Loucy (cell line): Measurements from ENCODE around the gene KIAA0232.

Experiments used
- H2AFZ ChIP-seq: fragments of 200-600 bp; sonication (generic); 2 replicates; pipeline ENCODE4 v1.6.0; 2016; ENCODE audit warnings: antibody characterized with exemption, mild to moderate bottlenecking, low read length, moderate library complexity
- H3F3A ChIP-seq: fragments of 200-600 bp; 2 replicates; pipeline ENCODE4 v1.6.0; 2016; ENCODE audit warnings: antibody characterized with exemption, low read depth, mild to moderate bottlenecking
- H3K27me3 ChIP-seq: fragments of 200-600 bp; sonication (generic); 2 replicates; pipeline ENCODE4 v1.6.1; 2014; ENCODE audit warnings: low read length, mild to moderate bottlenecking; ENCODE audit not compliant: insufficient read depth, poor library complexity, severe bottlenecking
- H3K36me3 ChIP-seq: fragments of 200-600 bp; sonication (generic); 2 replicates; pipeline ENCODE4 v1.6.1; 2016; ENCODE audit warnings: low read length; ENCODE audit not compliant: insufficient read depth
- H3K4me1 ChIP-seq: fragments of 200-600 bp; sonication (generic); 2 replicates; pipeline ENCODE4 v1.5.1; 2014; ENCODE audit warnings: low read length, mild to moderate bottlenecking; ENCODE audit not compliant: insufficient read depth, poor library complexity, severe bottlenecking
- H3K4me2 ChIP-seq: fragments of 200-600 bp; sonication (generic); 2 replicates; pipeline ENCODE4 v1.6.0; 2014; ENCODE audit warnings: antibody characterized with exemption, low read length, low read depth, mild to moderate bottlenecking; ENCODE audit not compliant: poor library complexity, severe bottlenecking
- H3K4me3 ChIP-seq: fragments of 200-600 bp; sonication (generic); 2 replicates; pipeline ENCODE4 v1.5.1; 2014; ENCODE audit warnings: low read length, mild to moderate bottlenecking, mixed read lengths; ENCODE audit not compliant: poor library complexity, severe bottlenecking
- H3K79me2 ChIP-seq: fragments of 200-600 bp; sonication (generic); 2 replicates; pipeline ENCODE4 v1.6.1; 2014; ENCODE audit warnings: low read length; ENCODE audit not compliant: insufficient read depth
- H3K9ac ChIP-seq: fragments of 200-600 bp; sonication (generic); 2 replicates; pipeline ENCODE4 v1.6.0; 2014; ENCODE audit warnings: mild to moderate bottlenecking, low read depth, low read length, moderate library complexity; ENCODE audit not compliant: poor library complexity, severe bottlenecking
- H3K9me2 ChIP-seq: fragments of 200-600 bp; sonication (generic); replicated peaks from 2 replicates; pipeline ENCODE4 v1.6.1; 2016; ENCODE audit warnings: low read depth, low read length, mixed read lengths
- H3K9me3 ChIP-seq: fragments of 200-600 bp; sonication (generic); 2 replicates; pipeline ENCODE4 v1.6.1; 2014; ENCODE audit warnings: mild to moderate bottlenecking, antibody characterized with exemption, low read length, low read depth; ENCODE audit not compliant: insufficient read depth
- H4K20me1 ChIP-seq: fragments of 200-600 bp; sonication (generic); 2 replicates; pipeline ENCODE4 v1.6.0; 2014; ENCODE audit warnings: antibody characterized with exemption, low read length, mild to moderate bottlenecking; ENCODE audit not compliant: insufficient read depth, poor library complexity, severe bottlenecking
- EZH2phosphoT487 ChIP-seq: fragments of 200-600 bp; IDR thresholded peaks from 2 replicates; pipeline ENCODE4 v1.6.1; 2018; ENCODE audit warnings: antibody characterized with exemption, mild to moderate bottlenecking, moderate library complexity, borderline replicate concordance
- TF ChIP-seq, protein P1 (sequence below): fragments of 200-600 bp; sonication (generic); conservative IDR thresholded peaks from 2 replicates; pipeline ENCODE4 v1.5.1; 2014; ENCODE audit warnings: mild to moderate bottlenecking, antibody characterized with exemption, low read length

Gene KIAA0232

DNA sequence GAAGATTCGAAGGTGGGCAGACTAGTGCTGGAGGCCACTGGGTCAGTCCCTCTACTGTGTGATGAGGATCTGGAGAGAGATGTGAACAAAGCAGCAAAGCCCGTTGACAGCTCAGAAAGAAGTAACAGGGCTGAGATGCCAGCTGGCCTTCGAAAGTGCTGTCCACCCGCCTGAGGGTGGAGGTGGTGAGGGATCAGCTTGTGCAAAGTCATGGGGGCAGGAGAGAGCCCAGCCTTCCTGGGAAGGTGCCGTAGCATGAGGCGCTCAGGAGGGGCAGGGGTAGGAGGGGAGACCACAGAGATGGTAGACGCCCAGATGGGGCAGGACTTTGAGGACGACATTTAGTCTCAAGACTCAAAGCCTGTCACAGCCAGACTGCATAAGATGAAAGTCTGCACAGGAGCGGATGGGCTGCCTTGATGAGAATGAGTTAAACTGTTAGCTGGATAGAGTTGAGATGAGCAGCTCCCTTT is 146.8 kb downstream of the KIAA0232 start:
- Histone ChIP-seq H3K9me3 (no peaks in the 10 kb centered on the region), H4K20me1 (no peaks in the 10 kb centered on the region), H3F3A (no peaks in the 10 kb centered on the region), H2AFZ (no peak overlapping the region), H3K9ac (no peak overlapping the region), H3K4me2 (no peak overlapping the region), H3K4me1 (peaks cover 29% of the 10 kb centered on the region), H3K9me2 (no peaks in the 10 kb centered on the region), H3K79me2 (peaks cover 20% of the 10 kb centered on the region; the same call in 1 of the 2 replicates), H3K27me3 (no peaks in the 10 kb centered on the region), H3K4me3 (no peak overlapping the region), H3K36me3 (peaks cover 5% of the 10 kb centered on the region; the same call in 1 of the 2 replicates)
- TF ChIP-seq, protein P1, sequence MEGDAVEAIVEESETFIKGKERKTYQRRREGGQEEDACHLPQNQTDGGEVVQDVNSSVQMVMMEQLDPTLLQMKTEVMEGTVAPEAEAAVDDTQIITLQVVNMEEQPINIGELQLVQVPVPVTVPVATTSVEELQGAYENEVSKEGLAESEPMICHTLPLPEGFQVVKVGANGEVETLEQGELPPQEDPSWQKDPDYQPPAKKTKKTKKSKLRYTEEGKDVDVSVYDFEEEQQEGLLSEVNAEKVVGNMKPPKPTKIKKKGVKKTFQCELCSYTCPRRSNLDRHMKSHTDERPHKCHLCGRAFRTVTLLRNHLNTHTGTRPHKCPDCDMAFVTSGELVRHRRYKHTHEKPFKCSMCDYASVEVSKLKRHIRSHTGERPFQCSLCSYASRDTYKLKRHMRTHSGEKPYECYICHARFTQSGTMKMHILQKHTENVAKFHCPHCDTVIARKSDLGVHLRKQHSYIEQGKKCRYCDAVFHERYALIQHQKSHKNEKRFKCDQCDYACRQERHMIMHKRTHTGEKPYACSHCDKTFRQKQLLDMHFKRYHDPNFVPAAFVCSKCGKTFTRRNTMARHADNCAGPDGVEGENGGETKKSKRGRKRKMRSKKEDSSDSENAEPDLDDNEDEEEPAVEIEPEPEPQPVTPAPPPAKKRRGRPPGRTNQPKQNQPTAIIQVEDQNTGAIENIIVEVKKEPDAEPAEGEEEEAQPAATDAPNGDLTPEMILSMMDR: no peak
- no peak for TF ChIP-seq EZH2phosphoT487

- Histone ChIP-seq H3F3A (no peaks in the 10 kb centered on the region), H4K20me1 (no peaks in the 10 kb centered on the region), H3K9me3 (no peaks in the 10 kb centered on the region), H3K27me3 (no peaks in the 10 kb centered on the region), H3K36me3 (no peaks in the 10 kb centered on the region; the same call in 1 of the 2 replicates), H3K79me2 (peaks cover 15% of the 10 kb centered on the region; the same call in 1 of the 2 replicates), H3K9me2 (no peaks in the 10 kb centered on the region), H2AFZ (no peak overlapping the region), H3K4me1 (peaks cover 29% of the 10 kb centered on the region), H3K4me3 (no peak overlapping the region), H3K9ac (no peak overlapping the region), H3K4me2 (no peak overlapping the region)
- TF ChIP-seq EZH2phosphoT487: no peak
- TF ChIP-seq, protein P1: no peak
These were observed 147.4 kb downstream of the KIAA0232 start for GRCh38 chr4:6929812-6930464.

- peaks cover 8% of the 10 kb centered on the region; the same call in 1 of the 2 replicates for H3K79me2 ChIP-seq
- peaks cover 6% of the 10 kb centered on the region for H3K4me1 ChIP-seq
These were observed 149.9 kb downstream of the KIAA0232 start for GRCh38 chr4:6932475-6932874.

More at GRCh38 chr4:6932475-6932874, 149.9 kb downstream of the KIAA0232 start:
- Histone ChIP-seq H3K9me3 (no peaks in the 10 kb centered on the region), H4K20me1 (no peaks in the 10 kb centered on the region), H3K4me2 (no peak overlapping the region), H3F3A (no peaks in the 10 kb centered on the region), H3K9me2 (no peaks in the 10 kb centered on the region), H3K27me3 (no peaks in the 10 kb centered on the region), H3K36me3 (no peaks in the 10 kb centered on the region; the same call in 1 of the 2 replicates), H2AFZ (no peak overlapping the region), H3K9ac (no peak overlapping the region), H3K4me3 (no peak overlapping the region)
- no peak for TF ChIP-seq EZH2phosphoT487
- TF ChIP-seq, protein P1: no peak
